HG03064 (cell line): Measurements from ENCODE around the gene AASDH.

Source experiments
- ATAC-seq: cut with Tn5 transposase; IDR thresholded peaks from one replicate; pipeline ENCODE4 v1.9.1; 2021; ENCODE audit warnings: low read depth; ENCODE audit not compliant: unreplicated experiment

AASDH gene

GRCh38 chr4:56387023-56388001, at the start of gene AASDH:
TSS of gene AASDH (minus strand) at chr4:56387491. CDS start at chr4:56384299, 3,192 bp downstream.
- ATAC-seq = peak; percentile 93

- ATAC-seq = peak; percentile 77
Measured at GRCh38 chr4:56435140-56435926, 48.0 kb upstream of the AASDH start, which contains the start of gene PPAT. TSS of gene PPAT (minus strand) at chr4:56435615. CDS start at chr4:56435477, 138 bp downstream.

- ATAC-seq = peak; percentile 6
Measured at GRCh38 chr4:56434599-56435139, 47.4 kb upstream of the AASDH start.

GRCh38 chr4:56433280-56433679, 46.0 kb upstream of the AASDH start:
- ATAC-seq = no peak

- no peak for ATAC-seq
Measured at GRCh38 chr4:56430203-56430602, 42.9 kb upstream of the AASDH start.

GRCh38 chr4:56427179-56427578, 39.9 kb upstream of the AASDH start:
- no peak for ATAC-seq

GRCh38 chr4:56426273-56426672, 39.0 kb upstream of the AASDH start:
- no peak for ATAC-seq

GRCh38 chr4:56425518-56425917, 38.2 kb upstream of the AASDH start:
- no peak for ATAC-seq

GRCh38 chr4:56424697-56425514, 37.6 kb upstream of the AASDH start:
- ATAC-seq = no peak

- no peak for ATAC-seq
Measured at GRCh38 chr4:56424176-56424575, 36.9 kb upstream of the AASDH start.

GRCh38 chr4:56417396-56417795, 30.1 kb upstream of the AASDH start:
- ATAC-seq = no peak

GRCh38 chr4:56416349-56416748, 29.1 kb upstream of the AASDH start:
- no peak for ATAC-seq

- no peak for ATAC-seq
Measured at GRCh38 chr4:56414135-56414670, 26.9 kb upstream of the AASDH start.

GRCh38 chr4:56410247-56411062, 23.2 kb upstream of the AASDH start:
- ATAC-seq = no peak

GRCh38 chr4:56409511-56410090, 22.3 kb upstream of the AASDH start:
- no peak for ATAC-seq

GRCh38 chr4:56408978-56409377, 21.7 kb upstream of the AASDH start:
- ATAC-seq = no peak

- ATAC-seq = no peak
Measured at GRCh38 chr4:56406151-56406550, 18.9 kb upstream of the AASDH start.

GRCh38 chr4:56405016-56405415, 17.7 kb upstream of the AASDH start:
- ATAC-seq = no peak

GRCh38 chr4:56400560-56400959, 13.3 kb upstream of the AASDH start:
- no peak for ATAC-seq
